ENCODE results near the gene NOVA1.

NOVA1 gene

GRCh38 chr14:26598672-26599131 lies 869 bp upstream of the NOVA1 start:
- TF ChIP-seq CSRNP3 (CRISPR knock-in tag; IDR thresholded peaks at IDR 0.05): no peak
- TF ChIP-seq ZFP30 (CRISPR knock-in tag; IDR thresholded peaks at IDR 0.05): no peak
- TF ChIP-seq CSDC2 (CRISPR knock-in tag; IDR thresholded peaks at IDR 0.05): no peak
- no peak for TF ChIP-seq ZNF565 (CRISPR knock-in tag; conservative IDR thresholded peaks at IDR 0.05; ENCODE audit: low read depth)
- TF ChIP-seq PATZ1 (CRISPR knock-in tag; IDR thresholded peaks at IDR 0.05; ENCODE audit: borderline replicate concordance): no peak
- no peak for TF ChIP-seq ZC3H10 (CRISPR knock-in tag; IDR thresholded peaks at IDR 0.05)
- TF ChIP-seq ISL1 (CRISPR knock-in tag; IDR thresholded peaks at IDR 0.05): no peak
- no peak for TF ChIP-seq CREB5 (CRISPR knock-in tag; IDR thresholded peaks at IDR 0.05; ENCODE audit: low read depth)
- TF ChIP-seq BACH2 (CRISPR knock-in tag; IDR thresholded peaks at IDR 0.05; ENCODE audit: borderline replicate concordance): no peak
- TF ChIP-seq OSR1 (CRISPR knock-in tag; IDR thresholded peaks at IDR 0.05): no peak
- TF ChIP-seq ARNTL (CRISPR knock-in tag; IDR thresholded peaks at IDR 0.05; ENCODE audit: borderline replicate concordance, low read depth): no peak
- no peak for TF ChIP-seq SNAI2 (CRISPR knock-in tag; IDR thresholded peaks at IDR 0.05)
- TF ChIP-seq RARB (CRISPR knock-in tag; IDR thresholded peaks at IDR 0.05): no peak
- no peak for TF ChIP-seq ZFP3 (CRISPR knock-in tag; IDR thresholded peaks at IDR 0.05)
- TF ChIP-seq POU6F1 (CRISPR knock-in tag; IDR thresholded peaks at IDR 0.05; ENCODE audit: borderline replicate concordance, low read depth): no peak
- no peak for TF ChIP-seq TOX (CRISPR knock-in tag; IDR thresholded peaks at IDR 0.05; ENCODE audit: borderline replicate concordance)
- TF ChIP-seq TCF4 (CRISPR knock-in tag; IDR thresholded peaks at IDR 0.05; ENCODE audit: borderline replicate concordance): no peak
- no peak for TF ChIP-seq TSHZ2 (CRISPR knock-in tag; IDR thresholded peaks at IDR 0.05)
- TF ChIP-seq ESRRG (CRISPR knock-in tag; IDR thresholded peaks at IDR 0.05): no peak
- ATAC-seq: peak; percentile 47; the same call in 2 of the 3 replicates

- TF ChIP-seq PPARA (CRISPR knock-in tag; IDR thresholded peaks at IDR 0.05; ENCODE audit: borderline replicate concordance) (no peak), ISL1 (CRISPR knock-in tag; IDR thresholded peaks at IDR 0.05) (no peak), POU6F1 (CRISPR knock-in tag; IDR thresholded peaks at IDR 0.05; ENCODE audit: borderline replicate concordance, low read depth) (no peak), ZNF8 (CRISPR knock-in tag; IDR thresholded peaks at IDR 0.05) (no peak), SNAI2 (CRISPR knock-in tag; IDR thresholded peaks at IDR 0.05) (no peak), ARNTL (CRISPR knock-in tag; IDR thresholded peaks at IDR 0.05; ENCODE audit: borderline replicate concordance, low read depth) (no peak), CREB5 (CRISPR knock-in tag; IDR thresholded peaks at IDR 0.05; ENCODE audit: low read depth) (no peak)
- peak; percentile 80 for ATAC-seq
Observed at GRCh38 chr14:26598081-26598671, 343 bp upstream of the NOVA1 start.
